ENCODE data around the gene CNGA3. TPM values are rescaled to one million over a fixed set of nuclear protein-coding genes. Genes with fewer than 3 reads are reported as not detected.

CNGA3 gene
- total RNA-seq, 4 donors from 2014 or later = 0.19 TPM; not detected in 3

DNA sequence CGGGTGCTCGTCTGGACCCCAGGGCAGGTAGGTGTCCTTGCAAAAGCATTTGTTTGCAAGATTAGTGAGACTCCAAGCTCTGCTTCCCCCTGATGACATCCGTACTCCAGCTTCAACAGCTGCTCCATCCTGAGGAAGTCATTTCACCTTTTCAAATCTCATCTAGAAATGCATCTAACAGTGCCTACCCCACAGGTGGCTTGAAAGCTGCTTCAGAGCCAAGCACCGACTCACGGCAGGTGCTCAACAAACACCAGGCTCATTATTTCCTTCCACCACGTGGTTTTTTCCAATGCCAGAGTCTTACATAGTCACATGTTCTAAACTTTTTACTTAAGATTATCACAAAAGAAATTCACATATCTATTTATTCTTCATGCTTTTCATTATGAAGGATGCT is 31.9 kb downstream of the CNGA3 start:
- TF ChIP-seq, protein P1, sequence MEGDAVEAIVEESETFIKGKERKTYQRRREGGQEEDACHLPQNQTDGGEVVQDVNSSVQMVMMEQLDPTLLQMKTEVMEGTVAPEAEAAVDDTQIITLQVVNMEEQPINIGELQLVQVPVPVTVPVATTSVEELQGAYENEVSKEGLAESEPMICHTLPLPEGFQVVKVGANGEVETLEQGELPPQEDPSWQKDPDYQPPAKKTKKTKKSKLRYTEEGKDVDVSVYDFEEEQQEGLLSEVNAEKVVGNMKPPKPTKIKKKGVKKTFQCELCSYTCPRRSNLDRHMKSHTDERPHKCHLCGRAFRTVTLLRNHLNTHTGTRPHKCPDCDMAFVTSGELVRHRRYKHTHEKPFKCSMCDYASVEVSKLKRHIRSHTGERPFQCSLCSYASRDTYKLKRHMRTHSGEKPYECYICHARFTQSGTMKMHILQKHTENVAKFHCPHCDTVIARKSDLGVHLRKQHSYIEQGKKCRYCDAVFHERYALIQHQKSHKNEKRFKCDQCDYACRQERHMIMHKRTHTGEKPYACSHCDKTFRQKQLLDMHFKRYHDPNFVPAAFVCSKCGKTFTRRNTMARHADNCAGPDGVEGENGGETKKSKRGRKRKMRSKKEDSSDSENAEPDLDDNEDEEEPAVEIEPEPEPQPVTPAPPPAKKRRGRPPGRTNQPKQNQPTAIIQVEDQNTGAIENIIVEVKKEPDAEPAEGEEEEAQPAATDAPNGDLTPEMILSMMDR (IDR thresholded peaks at IDR 0.05; ENCODE audit: low read depth) = no peak

DNA sequence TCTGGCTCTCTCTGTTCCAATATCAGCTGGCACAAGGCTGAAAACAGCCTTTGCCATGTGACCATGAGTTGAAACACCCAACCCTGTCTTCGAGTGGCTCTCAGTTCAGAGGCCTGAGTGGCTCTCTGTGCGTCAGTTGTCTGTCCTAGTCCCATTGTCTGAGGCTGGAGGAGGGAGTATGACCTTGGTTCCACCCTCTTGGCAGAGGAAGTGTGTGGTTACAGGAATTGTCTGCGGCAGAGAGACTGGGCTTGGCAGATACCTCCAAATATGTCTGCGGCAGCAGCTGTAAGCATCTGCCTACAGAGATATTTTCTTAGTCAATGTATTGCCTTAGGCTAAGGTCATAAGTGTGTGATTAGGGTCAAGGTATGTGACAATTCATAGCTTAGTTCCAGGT is 32.6 kb downstream of the CNGA3 start:
- TF ChIP-seq, protein P1 (IDR thresholded peaks at IDR 0.05; ENCODE audit: low read depth) = no peak

DNA sequence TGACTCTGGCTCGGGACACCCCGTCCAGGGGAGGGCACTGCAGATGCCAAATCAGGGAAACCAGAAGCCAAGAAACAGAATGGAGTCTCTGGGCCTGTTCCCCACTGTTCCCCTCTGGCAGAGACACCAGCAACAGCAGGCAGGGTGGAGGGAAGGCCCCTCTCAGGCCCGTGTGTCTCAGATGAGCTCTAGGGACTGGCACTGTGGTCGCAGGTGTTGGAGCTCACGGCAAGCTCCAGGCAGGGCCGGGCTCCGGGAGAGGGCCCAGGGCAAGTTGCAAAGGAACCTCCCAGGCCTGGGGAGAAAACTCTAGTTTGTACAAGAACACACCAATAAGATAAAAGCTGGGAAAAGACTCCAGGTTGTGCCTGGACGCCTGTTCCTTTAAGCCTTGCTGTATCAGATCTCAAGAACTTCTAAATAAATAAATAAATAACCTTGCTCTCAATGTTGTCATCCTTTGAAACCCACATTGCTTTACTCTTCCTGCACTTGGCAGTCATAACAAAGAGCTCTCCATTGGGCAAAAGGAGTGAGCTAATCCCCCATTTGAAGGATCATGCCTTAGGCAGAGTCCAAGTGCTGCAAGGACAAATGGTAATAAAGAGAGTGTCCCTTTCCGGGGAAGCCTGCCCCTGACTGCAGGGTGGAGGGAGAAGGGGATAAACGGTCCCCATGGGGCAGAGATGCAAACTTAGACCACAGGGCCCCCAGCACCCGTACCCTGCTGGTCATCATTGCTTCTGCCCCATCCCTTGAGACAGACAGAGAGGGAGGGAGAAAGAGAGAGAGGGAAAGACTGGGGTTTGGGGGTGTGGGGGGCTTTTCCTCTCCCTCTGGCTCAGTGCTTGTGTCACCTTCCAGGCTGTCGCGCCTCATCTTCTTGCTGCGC is 33.3 kb downstream of the CNGA3 start:
- TF ChIP-seq, protein P1 (IDR thresholded peaks at IDR 0.05; ENCODE audit: low read depth) = no peak

DNA sequence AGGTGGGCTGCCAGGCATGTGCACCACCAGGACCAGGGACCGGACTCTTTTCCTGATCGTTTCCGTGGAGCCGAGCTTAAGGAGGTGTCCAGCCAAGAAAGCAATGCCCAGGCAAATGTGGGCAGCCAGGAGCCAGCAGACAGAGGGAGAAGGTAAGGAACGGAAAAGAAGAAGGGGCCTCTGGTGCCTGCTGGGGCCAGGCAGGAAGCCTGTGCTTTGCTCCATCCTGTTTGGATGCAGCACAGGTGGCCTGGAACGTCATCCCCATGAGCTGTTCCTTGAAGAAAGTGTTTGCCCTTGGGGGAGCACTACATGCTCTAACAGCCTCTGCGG is 33.9 kb downstream of the CNGA3 start:
- TF ChIP-seq, protein P1 (IDR thresholded peaks at IDR 0.05; ENCODE audit: low read depth) = no peak

DNA sequence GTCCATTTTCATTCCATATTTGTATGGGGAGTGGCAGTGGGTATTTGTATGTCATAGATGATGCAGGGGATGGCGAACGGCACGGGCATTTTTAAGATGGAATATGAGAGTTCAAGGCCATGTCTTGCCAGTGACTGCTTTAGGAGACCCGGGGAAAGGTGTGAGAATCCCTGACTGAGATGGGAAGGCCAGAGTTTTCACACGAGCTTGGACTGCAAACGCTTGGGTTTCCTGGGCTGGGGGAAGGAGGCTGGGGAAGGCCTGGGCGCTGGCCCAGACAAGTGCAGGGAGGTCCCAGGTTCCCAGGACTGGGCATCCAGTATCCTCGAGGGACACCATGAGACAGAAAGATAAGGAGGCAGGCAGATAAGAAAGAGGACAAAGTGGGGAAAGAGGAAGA is 35.2 kb downstream of the CNGA3 start:
- TF ChIP-seq, protein P1 (IDR thresholded peaks at IDR 0.05; ENCODE audit: low read depth) = no peak

DNA sequence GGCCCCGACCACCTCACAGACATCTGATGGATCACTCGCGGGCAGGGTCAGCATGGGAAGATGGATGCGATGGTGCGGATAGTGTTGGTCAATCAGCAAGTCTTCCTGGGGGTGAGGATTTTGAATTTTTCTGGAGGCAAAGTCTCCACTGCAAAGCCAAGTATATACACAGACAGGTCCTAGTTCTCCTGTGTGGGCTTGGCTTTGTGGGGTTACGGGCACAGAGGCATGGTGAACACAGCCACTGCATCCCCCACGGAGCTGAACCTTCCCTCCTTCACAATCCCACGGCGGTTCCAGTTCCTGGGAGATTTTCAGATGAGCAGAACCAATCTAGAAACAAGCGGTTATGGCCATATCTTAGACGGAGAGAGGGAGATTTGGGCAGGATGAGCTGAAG is 35.8 kb downstream of the CNGA3 start:
- TF ChIP-seq, protein P1 (IDR thresholded peaks at IDR 0.05; ENCODE audit: low read depth) = no peak

DNA sequence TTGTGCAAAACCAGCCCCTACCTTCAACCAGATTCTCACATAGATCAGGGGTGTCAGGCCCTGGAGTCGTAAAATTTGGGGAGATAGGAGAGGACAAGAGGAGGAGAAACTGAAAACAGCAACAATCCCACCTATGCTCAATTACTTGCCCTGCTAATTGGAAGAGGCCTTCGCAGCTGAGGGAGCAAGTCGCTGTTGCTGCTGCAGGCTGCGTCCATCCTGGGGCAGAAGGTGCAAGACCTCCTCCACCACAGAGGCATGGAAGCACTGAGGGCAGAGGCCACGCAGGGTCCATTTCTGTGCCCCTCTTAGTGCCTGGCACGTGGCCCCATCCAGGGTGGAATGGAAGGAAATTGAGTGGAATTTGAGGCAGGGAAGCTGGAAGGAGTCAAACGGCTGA is 36.5 kb downstream of the CNGA3 start:
- TF ChIP-seq, protein P1 (IDR thresholded peaks at IDR 0.05; ENCODE audit: low read depth) = no peak
